ENCODE results near the gene SLC28A1. TPM values are rescaled to one million over a fixed set of nuclear protein-coding genes. Genes with fewer than 3 reads are reported as not detected.

SLC28A1 gene
- total RNA-seq, 2 experiments from 2014 or later, result not detected

- Mint-ChIP-seq H3K36me3 (no peaks in the 10 kb centered on the region), H3K27ac (no peak overlapping the region), H3K4me3 (no peak overlapping the region), H3K27me3 (peaks cover 6% of the 10 kb centered on the region), H3K9me3 (ENCODE audit: low read depth) (no peaks in the 10 kb centered on the region), H3K4me1 (no peaks in the 10 kb centered on the region)
- ATAC-seq (no peak), DNase-seq (no peak)
- CTCF ChIA-PET, result interaction anchor here (0.6 kb wide), 1 partner anchor 194 kb away, joined by 3 read pairs; no protein-coding TSS in a partner anchor
Observed at GRCh38 chr15:84949043-84949442, 64.6 kb downstream of the SLC28A1 start.

DNA sequence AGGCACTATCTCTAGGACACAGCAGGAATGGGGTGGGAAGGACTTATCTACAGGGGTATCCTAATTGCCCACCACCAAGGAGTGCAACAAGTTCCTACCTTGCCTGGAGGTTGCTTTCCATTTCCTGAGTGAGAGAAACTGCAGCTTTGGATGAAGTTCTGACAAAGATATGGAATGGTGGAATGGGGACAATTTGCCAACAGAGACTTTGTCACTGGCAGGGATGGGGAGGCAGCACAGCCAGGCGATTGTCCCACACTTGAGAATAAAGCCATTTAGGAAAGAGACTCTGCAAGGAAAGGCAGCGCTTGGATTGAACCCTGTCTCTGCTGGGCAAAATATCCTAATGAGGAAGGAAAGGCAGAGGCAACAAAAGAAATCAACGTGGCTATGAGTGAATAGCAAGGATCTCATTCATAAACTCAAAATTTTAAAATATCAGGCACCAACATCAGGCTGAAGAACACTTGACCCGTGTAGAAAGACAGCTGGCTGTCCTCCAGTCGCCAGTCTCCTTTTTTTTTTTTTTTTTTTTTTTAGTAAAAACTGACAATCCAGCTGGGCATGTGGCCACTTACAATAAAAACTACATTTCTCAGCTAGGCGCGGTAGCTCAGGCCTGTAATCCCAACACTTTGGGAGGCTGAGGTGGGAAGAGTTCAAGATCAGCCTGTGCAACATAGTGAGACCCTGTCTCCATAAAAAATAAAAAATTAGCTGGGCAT is 65.5 kb downstream of the SLC28A1 start:
- no peaks in the 10 kb centered on the region for H3K9me3 Mint-ChIP-seq (ENCODE audit: low read depth)
- H3K27ac Mint-ChIP-seq, result no peak overlapping the region
- CTCF ChIA-PET, result no interaction called here
- ATAC-seq, result no peak
- peaks cover 6% of the 10 kb centered on the region for H3K27me3 Mint-ChIP-seq
- H3K4me1 Mint-ChIP-seq, result no peaks in the 10 kb centered on the region
- H3K36me3 Mint-ChIP-seq, result no peaks in the 10 kb centered on the region
- no peak for DNase-seq
- no peak overlapping the region for H3K4me3 Mint-ChIP-seq

GRCh38 chr15:84950570-84951111 is 66.2 kb downstream of the SLC28A1 start:
- CTCF ChIA-PET, result no interaction called here
- no peak for ATAC-seq
- Mint-ChIP-seq H3K27ac (no peak overlapping the region), H3K9me3 (ENCODE audit: low read depth) (no peaks in the 10 kb centered on the region), H3K36me3 (no peaks in the 10 kb centered on the region), H3K27me3 (peaks cover 6% of the 10 kb centered on the region), H3K4me1 (no peaks in the 10 kb centered on the region), H3K4me3 (no peak overlapping the region)
- DNase-seq, result no peak

GRCh38 chr15:84951736-84952135 is 67.3 kb downstream of the SLC28A1 start:
- H3K27me3 Mint-ChIP-seq, result peaks cover 15% of the 10 kb centered on the region
- DNase-seq, result no peak
- H3K4me1 Mint-ChIP-seq, result peaks cover 2% of the 10 kb centered on the region
- ATAC-seq, result no peak
- no peaks in the 10 kb centered on the region for H3K36me3 Mint-ChIP-seq
- no peak overlapping the region for H3K27ac Mint-ChIP-seq
- no peak overlapping the region for H3K4me3 Mint-ChIP-seq
- CTCF ChIA-PET, result no interaction called here
- no peaks in the 10 kb centered on the region for H3K9me3 Mint-ChIP-seq (ENCODE audit: low read depth)

DNA sequence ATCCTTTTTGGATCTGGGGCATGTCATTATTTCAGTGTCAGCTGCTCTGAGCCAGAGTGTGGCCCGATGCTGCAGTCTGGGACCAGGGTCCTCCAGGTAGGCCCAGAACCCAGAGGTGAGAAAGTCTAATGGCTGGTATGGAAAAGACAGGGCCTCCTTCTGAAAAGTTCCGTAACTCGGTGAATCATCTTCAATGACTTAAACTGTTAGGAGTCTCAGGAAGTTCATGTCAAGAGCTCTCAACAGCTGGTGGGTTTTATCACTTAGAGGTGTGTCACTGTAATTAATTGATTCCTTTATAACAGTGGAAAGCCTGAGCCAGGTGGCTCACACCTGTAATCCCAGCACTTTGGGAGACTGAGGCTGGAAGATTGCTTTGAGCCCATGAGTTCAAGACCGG is 68.7 kb downstream of the SLC28A1 start:
- H3K27me3 Mint-ChIP-seq, result peaks cover 24% of the 10 kb centered on the region
- CTCF ChIA-PET, result interaction anchor here (2.0 kb wide), 1 partner anchor 91 kb away, joined by 8 read pairs; no protein-coding TSS in a partner anchor
- DNase-seq (no peak), ATAC-seq (no peak)
- H3K27ac Mint-ChIP-seq, result no peak overlapping the region
- no peaks in the 10 kb centered on the region for H3K9me3 Mint-ChIP-seq (ENCODE audit: low read depth)
- H3K36me3 Mint-ChIP-seq, result no peaks in the 10 kb centered on the region
- peaks cover 2% of the 10 kb centered on the region for H3K4me1 Mint-ChIP-seq
- H3K4me3 Mint-ChIP-seq, result no peak overlapping the region

DNA sequence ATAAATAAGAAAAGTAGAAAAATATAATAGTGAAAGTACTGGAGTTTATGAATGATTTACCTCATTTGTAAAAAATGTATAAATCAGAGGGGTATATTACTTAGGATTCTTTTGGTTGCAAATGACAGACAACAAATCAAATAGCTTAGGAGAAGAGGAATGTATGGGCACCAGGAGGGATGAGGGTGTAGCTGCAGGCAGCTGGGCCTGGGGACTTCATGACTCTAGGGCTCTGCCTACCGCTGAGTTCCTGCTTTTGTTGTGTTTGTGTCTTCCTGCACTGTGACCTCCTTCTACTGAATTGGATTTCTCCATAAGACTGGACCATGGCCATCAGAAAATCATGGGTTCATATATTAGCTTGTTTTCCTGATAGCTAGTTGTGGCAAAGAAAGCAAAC is 69.3 kb downstream of the SLC28A1 start:
- Mint-ChIP-seq H3K9me3 (ENCODE audit: low read depth) (no peaks in the 10 kb centered on the region), H3K36me3 (no peaks in the 10 kb centered on the region), H3K4me3 (no peak overlapping the region), H3K4me1 (peaks cover 2% of the 10 kb centered on the region), H3K27me3 (peaks cover 25% of the 10 kb centered on the region), H3K27ac (no peak overlapping the region)
- ATAC-seq (no peak), DNase-seq (no peak)
- CTCF ChIA-PET, result interaction anchor here (1.0 to 2.0 kb wide), 2 partner anchors 91 to 215 kb away, joined by 4 to 8 read pairs; no protein-coding TSS in a partner anchor

DNA sequence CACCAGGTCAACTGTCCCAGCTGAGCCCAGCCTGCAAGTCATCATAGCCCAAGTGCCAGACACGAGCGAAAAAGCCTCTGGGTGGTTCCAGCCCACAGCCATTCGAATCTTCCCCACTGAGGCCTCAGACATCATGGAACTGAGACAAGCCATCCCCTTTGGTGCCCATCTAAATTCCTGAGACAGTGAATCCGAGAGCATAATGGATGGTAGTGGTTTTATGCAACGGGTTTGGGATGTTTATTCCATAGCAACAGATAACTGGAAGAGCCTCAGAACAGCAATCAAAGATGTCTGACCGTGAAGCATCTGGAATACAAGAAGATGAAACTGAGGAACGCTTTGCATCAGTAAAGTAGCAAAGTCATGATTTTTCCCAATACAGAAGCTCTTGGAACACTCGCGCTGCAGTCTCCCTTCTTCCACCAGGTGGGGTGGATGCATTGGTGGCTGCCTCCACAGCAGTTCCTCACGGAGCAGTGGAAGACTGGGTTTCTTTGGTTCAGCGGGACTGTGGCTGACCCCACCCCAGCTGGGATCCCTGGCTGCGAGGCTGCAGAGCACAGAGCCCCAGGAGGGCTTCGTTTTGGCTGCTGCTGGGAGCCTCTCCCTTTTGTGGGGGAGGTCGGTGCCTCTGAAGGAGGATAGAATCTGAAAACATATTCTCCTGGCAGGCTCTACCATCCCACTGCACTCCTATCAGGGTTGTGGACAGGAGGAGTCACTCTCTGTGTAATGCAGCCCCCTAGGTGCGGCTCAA is 70.8 kb downstream of the SLC28A1 start:
- Mint-ChIP-seq H3K9me3 (ENCODE audit: low read depth) (no peaks in the 10 kb centered on the region), H3K27ac (no peak overlapping the region), H3K27me3 (peaks cover 30% of the 10 kb centered on the region), H3K4me1 (peaks cover 3% of the 10 kb centered on the region), H3K4me3 (no peak overlapping the region), H3K36me3 (no peaks in the 10 kb centered on the region)
- peak; percentile 51 for ATAC-seq
- CTCF ChIA-PET, result interaction anchor here (0.9 to 1.3 kb wide), 4 partner anchors 87 to 214 kb away, joined by 3 to 6 read pairs (median 4); no protein-coding TSS in a partner anchor
- DNase-seq, result peak; percentile 46

- Mint-ChIP-seq H3K4me1 (peaks cover 3% of the 10 kb centered on the region), H3K27me3 (peaks cover 27% of the 10 kb centered on the region), H3K27ac (no peak overlapping the region), H3K36me3 (no peaks in the 10 kb centered on the region), H3K9me3 (ENCODE audit: low read depth) (no peaks in the 10 kb centered on the region), H3K4me3 (no peak overlapping the region)
- DNase-seq, result no peak
- no peak for ATAC-seq
- CTCF ChIA-PET, result interaction anchor here (0.7 to 1.3 kb wide), 2 partner anchors 213 to 240 kb away, joined by 4 read pairs; partner anchors contain the start of gene SEC11A
Observed at GRCh38 chr15:84956199-84956598, 71.7 kb downstream of the SLC28A1 start.

DNA sequence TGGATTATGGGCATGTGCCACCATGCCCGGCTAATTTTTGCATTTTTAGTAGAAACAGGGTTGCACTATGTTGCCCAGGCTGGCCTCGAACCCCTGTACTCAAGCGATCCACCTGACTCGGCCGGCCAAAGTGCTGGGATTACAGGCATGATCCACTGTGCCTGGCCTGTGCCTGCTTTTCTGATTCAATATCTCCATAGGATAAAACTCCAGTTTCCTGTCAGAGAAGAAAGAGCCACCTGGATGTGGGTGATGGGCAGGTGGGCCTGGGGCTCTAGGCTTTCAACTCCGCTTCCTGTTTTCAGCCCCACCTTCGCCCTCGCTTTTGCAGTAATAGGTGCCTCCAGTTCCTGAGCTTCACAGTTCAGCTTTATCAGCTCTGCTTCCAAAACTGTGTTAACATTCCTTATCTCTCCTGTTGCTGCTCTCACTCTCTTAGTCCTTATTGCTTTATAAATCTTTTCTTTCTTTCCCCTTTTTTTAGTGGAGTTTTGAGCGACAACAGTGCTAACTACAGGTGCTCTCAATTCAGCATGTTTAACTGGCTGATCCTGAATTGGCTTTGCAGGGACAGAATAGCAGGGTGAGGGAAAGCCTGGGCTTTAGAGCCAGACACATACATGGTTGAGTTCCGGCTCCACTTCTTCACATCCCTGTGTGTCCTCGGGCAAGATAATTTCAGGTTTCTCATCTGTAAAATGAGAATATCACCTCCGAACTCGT is 76.1 kb downstream of the SLC28A1 start:
- H3K4me1 Mint-ChIP-seq, result peaks cover 3% of the 10 kb centered on the region
- no peaks in the 10 kb centered on the region for H3K9me3 Mint-ChIP-seq (ENCODE audit: low read depth)
- no peaks in the 10 kb centered on the region for H3K36me3 Mint-ChIP-seq
- peaks cover 30% of the 10 kb centered on the region for H3K27me3 Mint-ChIP-seq
- CTCF ChIA-PET, result no interaction called here
- H3K27ac Mint-ChIP-seq, result no peak overlapping the region
- H3K4me3 Mint-ChIP-seq, result no peak overlapping the region
- no peak for ATAC-seq
- DNase-seq, result no peak

DNA sequence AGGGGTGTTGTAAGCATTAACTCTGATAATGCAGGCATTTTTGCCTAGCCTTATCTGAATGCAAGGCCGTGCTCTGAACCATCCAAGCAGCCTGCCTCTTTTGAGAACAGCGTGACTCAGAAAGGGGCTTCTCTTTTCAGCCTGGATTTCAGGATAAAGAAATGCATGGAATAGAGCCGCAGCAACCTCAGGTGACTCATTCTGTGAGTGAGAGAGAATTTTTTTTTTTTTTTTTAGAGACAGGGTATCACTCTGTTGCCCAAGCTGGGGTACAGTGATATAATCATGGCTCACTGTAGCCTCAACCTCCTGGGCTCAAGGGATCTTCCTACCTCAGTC is 76.6 kb downstream of the SLC28A1 start:
- Mint-ChIP-seq H3K4me1 (peaks cover 2% of the 10 kb centered on the region), H3K27ac (no peak overlapping the region), H3K36me3 (no peaks in the 10 kb centered on the region), H3K4me3 (no peak overlapping the region), H3K9me3 (ENCODE audit: low read depth) (no peaks in the 10 kb centered on the region), H3K27me3 (peaks cover 27% of the 10 kb centered on the region)
- DNase-seq (no peak), ATAC-seq (no peak)
- CTCF ChIA-PET, result no interaction called here

DNA sequence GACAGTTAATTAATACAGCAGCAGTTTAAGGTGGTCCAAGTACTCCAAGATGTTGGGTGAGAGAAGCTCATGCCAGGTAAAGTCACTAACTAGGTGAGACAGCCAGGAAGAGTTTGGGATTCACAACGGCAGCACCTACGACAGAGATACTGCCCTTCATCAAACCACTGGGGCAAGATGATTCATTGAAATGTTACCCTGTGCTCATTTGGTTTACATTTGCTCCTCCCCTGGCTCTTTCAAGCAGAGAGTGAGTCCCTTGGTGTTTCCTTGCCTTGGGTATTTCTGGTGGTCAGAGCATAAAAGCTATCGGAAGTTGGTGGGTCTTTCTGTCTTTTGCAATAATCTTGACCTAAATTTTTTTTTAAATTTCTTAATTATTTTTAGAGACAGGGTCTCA is 77.2 kb downstream of the SLC28A1 start:
- CTCF ChIA-PET, result no interaction called here
- H3K4me1 Mint-ChIP-seq, result peaks cover 2% of the 10 kb centered on the region
- H3K27ac Mint-ChIP-seq, result no peak overlapping the region
- H3K36me3 Mint-ChIP-seq, result peaks cover 3% of the 10 kb centered on the region
- no peak for ATAC-seq
- no peak overlapping the region for H3K4me3 Mint-ChIP-seq
- H3K9me3 Mint-ChIP-seq (ENCODE audit: low read depth), result no peaks in the 10 kb centered on the region
- peaks cover 21% of the 10 kb centered on the region for H3K27me3 Mint-ChIP-seq
- no peak for DNase-seq

- Mint-ChIP-seq H3K27ac (no peak overlapping the region), H3K36me3 (peaks cover 3% of the 10 kb centered on the region), H3K4me3 (no peak overlapping the region), H3K4me1 (peaks cover 2% of the 10 kb centered on the region), H3K9me3 (ENCODE audit: low read depth) (no peaks in the 10 kb centered on the region), H3K27me3 (peaks cover 12% of the 10 kb centered on the region)
- ATAC-seq (no peak), DNase-seq (no peak)
- CTCF ChIA-PET, result no interaction called here
Observed at GRCh38 chr15:84962955-84963354, 78.5 kb downstream of the SLC28A1 start.

DNA sequence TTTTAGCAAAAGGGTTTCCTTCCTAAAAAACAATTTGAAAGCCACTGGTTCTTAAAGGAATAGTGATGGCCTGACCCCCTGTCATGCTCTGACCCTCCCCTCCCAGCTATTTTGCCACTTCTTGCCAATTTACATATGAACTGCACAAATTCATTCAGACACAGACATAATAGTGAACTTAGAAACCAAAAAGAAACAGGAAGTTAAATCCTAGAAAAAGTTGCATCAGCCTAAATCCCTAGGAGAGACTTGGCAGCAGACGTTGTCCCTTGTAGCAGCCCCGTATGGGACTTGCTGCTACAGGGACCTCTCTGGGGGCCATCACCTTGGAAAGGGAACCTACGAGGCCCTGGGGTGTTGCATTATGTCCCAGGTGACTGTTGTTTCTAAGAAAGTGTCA is 82.9 kb downstream of the SLC28A1 start:
- CTCF ChIA-PET, result no interaction called here
- DNase-seq (no peak), ATAC-seq (no peak)
- Mint-ChIP-seq H3K9me3 (ENCODE audit: low read depth) (no peaks in the 10 kb centered on the region), H3K27ac (no peak overlapping the region), H3K36me3 (peaks cover 3% of the 10 kb centered on the region), H3K27me3 (peaks cover 10% of the 10 kb centered on the region), H3K4me3 (no peak overlapping the region), H3K4me1 (no peaks in the 10 kb centered on the region)
